GM19452 (cell line): ENCODE results near the gene FBN3.
"Not testable (repeated sequence)": the region's sequence is repeated elsewhere in the genome, so short reads cannot be mapped to it uniquely, and the experiment has no call there.

Experiments used
- ATAC-seq: cut with Tn5 transposase; IDR thresholded peaks from one replicate; pipeline ENCODE4 v1.9.1; 2021; ENCODE audit not compliant: unreplicated experiment

The FBN3 gene

GRCh38 chr19:8149261-8150094 lies at the start of gene FBN3:
TSS of gene FBN3 (minus strand) at chr19:8149592. CDS start at chr19:8147480, 2,112 bp downstream.
- no peak for ATAC-seq

DNA sequence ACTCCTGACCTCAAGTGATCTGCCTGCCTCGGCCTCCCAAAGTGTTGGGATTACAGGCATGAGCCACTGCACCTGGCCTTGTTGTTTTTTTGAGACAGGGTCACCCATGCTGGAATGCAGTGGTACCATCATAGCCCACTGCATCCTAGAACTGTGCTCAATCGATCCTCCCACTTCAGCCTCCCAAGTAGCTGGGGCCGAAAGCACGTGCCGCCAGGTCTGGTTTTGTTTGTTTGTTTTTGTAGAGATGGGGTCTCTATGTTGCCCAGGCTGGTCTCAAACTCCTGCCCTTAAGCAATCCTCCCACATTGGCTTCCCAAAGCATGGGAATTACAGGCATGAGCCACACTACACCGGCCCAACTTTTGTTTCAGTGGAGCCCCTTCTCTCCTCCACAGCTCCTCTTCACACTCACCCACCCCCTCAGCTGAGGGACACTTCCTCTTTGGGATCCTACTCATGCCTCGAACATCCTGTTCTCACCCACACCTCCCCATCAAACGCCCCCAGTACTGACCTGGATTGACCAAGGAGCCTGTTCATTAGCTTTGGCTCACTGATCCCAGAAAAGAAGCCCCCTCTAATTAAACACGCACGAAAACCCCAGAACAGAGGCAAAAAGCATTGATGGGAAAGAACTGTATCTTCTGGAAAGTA lies 47.0 kb upstream of the FBN3 start:
- no peak for ATAC-seq

- ATAC-seq, result no peak
Measured at GRCh38 chr19:8194528-8195267, 45.3 kb upstream of the FBN3 start.

- no peak for ATAC-seq
Measured at GRCh38 chr19:8192221-8192820, 42.9 kb upstream of the FBN3 start.

DNA sequence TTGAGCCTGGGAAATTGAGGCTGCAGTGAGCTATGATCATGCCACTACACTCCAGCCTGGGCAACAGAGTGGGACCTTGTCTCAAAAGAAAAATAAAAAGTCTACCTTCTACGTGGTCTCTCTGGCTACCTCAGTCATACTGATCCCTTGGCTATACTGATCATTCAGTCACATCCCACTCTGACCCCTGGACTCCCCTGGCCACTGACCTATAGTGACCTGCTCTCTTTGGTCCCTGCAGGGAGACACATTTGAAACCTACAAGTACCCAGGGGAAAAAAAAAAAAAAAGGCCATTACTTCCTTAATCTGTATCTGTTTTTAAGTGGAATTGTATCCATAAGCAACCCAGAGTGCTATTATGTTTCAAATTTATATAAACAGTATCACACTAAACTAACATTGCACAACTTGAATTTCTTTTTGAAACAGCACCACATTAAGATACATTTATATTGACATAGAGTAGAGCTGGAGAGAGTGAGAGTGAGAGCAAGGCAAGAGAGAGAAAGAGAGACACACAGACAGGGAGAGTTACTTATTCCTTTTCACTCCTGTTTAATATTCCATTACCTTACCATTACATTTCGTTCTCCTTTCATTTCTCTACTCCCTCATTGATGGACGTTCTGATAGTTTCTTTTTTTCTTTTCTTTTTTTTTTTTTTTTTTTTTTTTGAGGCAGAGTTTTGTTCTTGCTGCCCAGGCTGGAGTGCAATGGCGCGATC lies 36.1 kb upstream of the FBN3 start:
- ATAC-seq, result no peak

GRCh38 chr19:8184274-8184673 lies 34.9 kb upstream of the FBN3 start:
- ATAC-seq, result no peak

DNA sequence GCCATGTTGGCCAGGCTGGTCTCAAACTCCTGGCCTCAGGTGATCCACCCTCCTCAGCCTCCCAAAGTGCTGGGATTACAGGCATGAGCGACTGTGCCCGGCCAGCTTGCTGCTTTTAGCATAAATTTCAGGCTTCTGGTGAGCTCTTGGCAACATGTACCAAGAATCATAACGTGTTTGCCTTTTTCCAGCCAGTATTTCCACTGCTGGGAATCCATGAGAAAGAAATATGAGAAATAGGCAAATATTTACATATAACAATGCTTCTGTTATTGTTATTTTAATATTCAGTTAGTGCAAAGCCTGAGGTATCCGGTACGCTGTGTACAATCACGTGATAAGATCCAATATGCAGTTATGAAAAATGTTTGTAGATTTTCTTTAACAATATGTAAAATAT lies 30.6 kb upstream of the FBN3 start:
- no peak for ATAC-seq

- ATAC-seq, result no peak
Measured at GRCh38 chr19:8174706-8175105, 25.3 kb upstream of the FBN3 start.

DNA sequence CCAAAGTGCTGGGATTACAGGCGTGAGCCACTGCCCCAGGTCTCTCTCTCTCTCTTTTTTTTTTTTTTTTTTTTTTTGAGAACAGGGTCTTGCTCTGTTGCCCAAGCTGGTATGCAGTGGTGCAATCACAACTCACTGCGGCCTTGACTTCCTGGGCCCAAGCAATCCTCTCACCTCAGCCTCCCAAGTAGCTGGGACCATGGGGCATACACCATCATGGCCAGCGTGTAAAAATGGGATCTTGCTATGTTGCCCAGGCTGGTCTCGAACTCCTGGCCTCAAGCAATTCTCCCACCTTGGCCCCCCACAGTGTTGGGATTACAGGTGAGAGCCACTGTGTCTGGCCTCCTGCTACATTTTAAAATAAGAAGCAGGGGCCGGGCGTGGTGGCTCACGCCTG lies 19.1 kb upstream of the FBN3 start:
- no peak for ATAC-seq

DNA sequence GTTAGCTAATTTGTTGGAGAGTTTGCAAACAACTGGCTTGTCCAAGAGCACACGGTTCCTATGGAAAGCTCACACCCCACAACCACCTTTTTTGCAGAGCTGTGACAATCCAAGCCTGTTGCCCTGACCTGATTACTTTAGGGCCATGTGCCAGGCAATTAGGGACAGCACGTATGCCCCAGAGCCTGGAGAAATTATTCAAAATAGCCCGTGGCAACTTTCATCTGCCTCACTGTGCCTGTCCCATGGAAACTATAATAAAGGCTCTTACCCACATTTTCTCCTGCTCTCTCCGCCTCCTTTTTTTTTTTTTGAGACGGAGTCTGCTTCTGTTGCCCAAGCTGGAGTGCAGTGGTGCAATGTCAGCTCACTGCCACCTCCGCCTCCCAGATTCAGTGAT lies 18.6 kb upstream of the FBN3 start:
- ATAC-seq, result no peak

- no peak for ATAC-seq
Measured at GRCh38 chr19:8163759-8164158, 14.4 kb upstream of the FBN3 start.

GRCh38 chr19:8161135-8161646 lies 11.8 kb upstream of the FBN3 start:
- ATAC-seq, result no peak

- ATAC-seq, result not testable (repeated sequence)
Measured at GRCh38 chr19:8159322-8159721, 9.9 kb upstream of the FBN3 start.

DNA sequence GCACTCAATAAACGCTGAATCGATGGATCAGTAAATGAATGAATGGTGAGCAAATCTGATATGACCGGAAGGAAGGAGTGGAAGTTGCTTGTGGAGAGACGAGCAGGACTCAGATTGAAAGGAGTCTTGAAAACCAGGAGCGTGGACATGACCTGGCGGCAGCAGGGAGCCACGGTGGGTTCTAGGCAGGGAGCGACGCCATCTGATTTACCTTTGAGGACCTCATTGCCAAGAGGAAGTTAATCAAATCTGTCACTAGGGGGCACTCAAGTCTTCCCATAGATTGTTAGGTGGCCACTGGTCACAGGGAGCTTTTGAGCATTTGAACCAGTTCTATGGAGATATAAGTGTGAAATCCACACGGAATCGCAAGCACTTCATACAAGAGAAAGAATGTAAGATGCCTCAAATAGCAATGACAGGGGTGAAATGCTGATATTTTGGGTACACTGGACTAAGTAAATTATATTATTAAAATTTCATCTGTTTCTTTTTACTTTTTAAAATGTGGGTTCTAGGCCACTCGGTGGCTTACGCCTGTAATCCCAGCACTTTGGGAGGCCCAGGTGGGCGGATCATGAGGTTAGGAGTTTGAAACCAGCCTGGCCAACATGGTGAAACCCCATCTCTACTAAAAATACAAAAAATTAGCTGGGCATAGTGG lies 9.2 kb upstream of the FBN3 start:
- no peak for ATAC-seq

DNA sequence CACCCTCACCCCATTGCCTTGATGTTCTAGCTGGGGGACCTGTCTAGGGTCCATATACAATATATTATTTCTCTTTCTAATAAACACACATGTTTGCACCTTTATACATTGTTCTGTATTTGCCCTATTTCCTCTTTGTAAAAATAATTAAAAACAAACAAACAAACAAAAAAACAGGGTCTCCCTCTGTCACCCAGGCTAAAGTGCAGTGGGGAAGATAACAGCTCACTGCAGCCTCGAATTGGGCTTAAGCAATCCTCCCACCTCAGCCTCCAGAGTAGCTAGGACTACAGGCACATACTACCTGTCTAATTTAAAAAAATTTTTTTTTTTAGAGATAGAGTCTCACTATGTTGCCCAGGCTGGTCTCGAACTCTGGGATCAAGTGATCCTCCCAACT lies 5.9 kb upstream of the FBN3 start:
- ATAC-seq, result no peak

DNA sequence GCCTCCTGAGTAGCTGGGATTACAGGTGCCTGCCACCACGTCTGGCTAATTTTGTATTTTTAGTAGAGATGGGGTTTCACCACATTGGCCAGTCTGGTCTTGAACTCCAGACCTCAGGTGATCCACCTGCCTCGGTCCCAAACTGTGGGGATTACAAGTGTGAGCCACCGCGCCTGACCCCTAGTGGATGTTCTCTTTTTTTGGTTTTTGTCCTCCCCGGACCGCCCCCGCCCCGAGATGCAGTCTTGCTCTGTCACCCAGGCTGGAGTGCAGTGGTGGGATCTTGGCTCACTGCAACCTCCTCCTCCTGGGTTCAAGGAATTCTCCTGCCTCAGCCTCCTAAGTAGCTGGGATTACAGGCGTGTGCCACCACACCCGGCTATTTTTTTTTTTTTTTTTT lies 4.6 kb upstream of the FBN3 start:
- ATAC-seq, result not testable (repeated sequence)

- ATAC-seq, result no peak
Measured at GRCh38 chr19:8151767-8152035, 2.3 kb upstream of the FBN3 start.

GRCh38 chr19:8150998-8151766 lies 1.8 kb upstream of the FBN3 start:
- no peak for ATAC-seq

- no peak for ATAC-seq
Measured at GRCh38 chr19:8150178-8150865, 930 bp upstream of the FBN3 start.
